HepG2 (cell line): ENCODE data around the gene C4orf36. TPM values are rescaled to one million over a fixed set of nuclear protein-coding genes. Genes with fewer than 3 reads are reported as not detected.

Source experiments
- EED ChIP-seq: sonication (generic); formaldehyde crosslinking; IDR thresholded peaks from 2 replicates; pipeline ENCODE4 v1.5.0; 2020; ENCODE audit warnings: mild to moderate bottlenecking, missing genetic modification reagents
- ISX ChIP-seq: sonication (generic); formaldehyde crosslinking; conservative IDR thresholded peaks from 2 replicates; pipeline ENCODE4 v1.5.0; 2020; ENCODE audit warnings: missing genetic modification reagents
- KLF16 ChIP-seq, 2 experiments: sonication (generic) in 1 of 2; formaldehyde crosslinking in 1 of 2; IDR thresholded peaks; 2 replicates each; pipeline versions ENCODE4 v1.6.1 to v1.8.0; 2016 to 2023; ENCODE audit warnings: missing genetic modification reagents in 2 of 2, missing compliant biosample characterization in 1 of 2
- MAZ ChIP-seq, 2 experiments: sonication (generic) in 1 of 2; formaldehyde crosslinking in 1 of 2; IDR thresholded peaks; 2 replicates each; pipeline versions ENCODE4 v1.5.0 to v1.6.1; 2012 to 2020; ENCODE audit warnings: low read depth in 2 of 2, mild to moderate bottlenecking in 2 of 2, borderline replicate concordance in 1 of 2, improper control_type of control experiment in 1 of 2, low read length in 1 of 2, missing genetic modification reagents in 1 of 2, moderate library complexity in 1 of 2
- NCOA1 ChIP-seq: sonication (generic); formaldehyde crosslinking; IDR thresholded peaks from 2 replicates; pipeline ENCODE4 v1.9.0; 2021; ENCODE audit warnings: missing genetic modification reagents
- PATZ1 ChIP-seq: sonication (generic); formaldehyde crosslinking; IDR thresholded peaks from 2 replicates; pipeline ENCODE4 v1.4.0; 2020; ENCODE audit warnings: missing genetic modification reagents
- SP2 ChIP-seq: sonication (generic); formaldehyde crosslinking; IDR thresholded peaks from 2 replicates; pipeline ENCODE4 v1.5.1; 2020; ENCODE audit warnings: mild to moderate bottlenecking, missing genetic modification reagents
- SUZ12 ChIP-seq: fragments of 150-350 bp; IDR thresholded peaks from 2 replicates; pipeline ENCODE4 v1.6.1; 2014; ENCODE audit warnings: low read depth, low read length
- ZBTB21 ChIP-seq: sonication (generic); formaldehyde crosslinking; IDR thresholded peaks from 2 replicates; pipeline ENCODE4 v1.4.0; 2020; ENCODE audit warnings: missing genetic modification reagents
- ZFX ChIP-seq: sonication (generic); formaldehyde crosslinking; IDR thresholded peaks from 2 replicates; pipeline ENCODE4 v1.4.0; 2020; ENCODE audit warnings: mild to moderate bottlenecking, low read depth, missing genetic modification reagents, moderate library complexity
- ZNF224 ChIP-seq: sonication (generic); formaldehyde crosslinking; IDR thresholded peaks from 2 replicates; pipeline ENCODE4 v1.5.0; 2020; ENCODE audit warnings: mild to moderate bottlenecking, missing genetic modification reagents
- ZNF569 ChIP-seq: sonication (generic); formaldehyde crosslinking; IDR thresholded peaks from 2 replicates; pipeline ENCODE4 v1.5.0; 2020; ENCODE audit warnings: mild to moderate bottlenecking, missing genetic modification reagents, moderate library complexity, borderline replicate concordance
- polyA plus RNA-seq, 8 experiments: library from polyadenylated mRNA; depleted of rRNA in 3 of 8; stranded (reverse) in 7 of 8; unstranded in 1 of 8; fragments of >200 nt; fragmentation: Illumina TruSeq in 4 of 8; extraction: Trizol in 4 of 8; gene quantifications; 2 replicates each; pipeline versions ENCODE4 v1.2.1 to v1.2.3, GENCODE V29; 2011 to 2016; ENCODE audit warnings: low read depth in 4 of 8, missing spikeins in 1 of 8, mixed read lengths in 1 of 8; ENCODE audit not compliant: insufficient read depth in 1 of 8
- total RNA-seq, 5 experiments: library from RNA; depleted of rRNA; stranded (reverse); fragments of >200 nt; fragmentation: Illumina TruSeq; extraction: Trizol; gene quantifications; 2 replicates each; pipeline ENCODE4 v1.2.3, GENCODE V29; 2016; ENCODE audit warnings: low read depth in 1 of 5
- TF ChIP-seq, protein P1 (sequence below), 2 experiments: fragments of 450-650 bp in 1 of 2; sonication (generic) in 1 of 2; formaldehyde crosslinking in 1 of 2; IDR thresholded peaks; 2 replicates each; pipeline versions ENCODE4 v1.6.1 to v1.8.0; 2016 to 2022; ENCODE audit warnings: antibody characterized with exemption in 1 of 2, mild to moderate bottlenecking in 1 of 2, missing genetic modification reagents in 1 of 2
- TF ChIP-seq, protein P2 (sequence below): sonication (generic); formaldehyde crosslinking; IDR thresholded peaks from 2 replicates; pipeline ENCODE4 v1.4.0; 2020; ENCODE audit warnings: missing genetic modification reagents

Gene C4orf36
- total and polyA plus RNA-seq, 2 of the 13 experiments (the other 11 are each of a cell fraction or from before 2014, with no cell fraction given), result 0.63 TPM; not detected in 1

- TF ChIP-seq, protein P1, sequence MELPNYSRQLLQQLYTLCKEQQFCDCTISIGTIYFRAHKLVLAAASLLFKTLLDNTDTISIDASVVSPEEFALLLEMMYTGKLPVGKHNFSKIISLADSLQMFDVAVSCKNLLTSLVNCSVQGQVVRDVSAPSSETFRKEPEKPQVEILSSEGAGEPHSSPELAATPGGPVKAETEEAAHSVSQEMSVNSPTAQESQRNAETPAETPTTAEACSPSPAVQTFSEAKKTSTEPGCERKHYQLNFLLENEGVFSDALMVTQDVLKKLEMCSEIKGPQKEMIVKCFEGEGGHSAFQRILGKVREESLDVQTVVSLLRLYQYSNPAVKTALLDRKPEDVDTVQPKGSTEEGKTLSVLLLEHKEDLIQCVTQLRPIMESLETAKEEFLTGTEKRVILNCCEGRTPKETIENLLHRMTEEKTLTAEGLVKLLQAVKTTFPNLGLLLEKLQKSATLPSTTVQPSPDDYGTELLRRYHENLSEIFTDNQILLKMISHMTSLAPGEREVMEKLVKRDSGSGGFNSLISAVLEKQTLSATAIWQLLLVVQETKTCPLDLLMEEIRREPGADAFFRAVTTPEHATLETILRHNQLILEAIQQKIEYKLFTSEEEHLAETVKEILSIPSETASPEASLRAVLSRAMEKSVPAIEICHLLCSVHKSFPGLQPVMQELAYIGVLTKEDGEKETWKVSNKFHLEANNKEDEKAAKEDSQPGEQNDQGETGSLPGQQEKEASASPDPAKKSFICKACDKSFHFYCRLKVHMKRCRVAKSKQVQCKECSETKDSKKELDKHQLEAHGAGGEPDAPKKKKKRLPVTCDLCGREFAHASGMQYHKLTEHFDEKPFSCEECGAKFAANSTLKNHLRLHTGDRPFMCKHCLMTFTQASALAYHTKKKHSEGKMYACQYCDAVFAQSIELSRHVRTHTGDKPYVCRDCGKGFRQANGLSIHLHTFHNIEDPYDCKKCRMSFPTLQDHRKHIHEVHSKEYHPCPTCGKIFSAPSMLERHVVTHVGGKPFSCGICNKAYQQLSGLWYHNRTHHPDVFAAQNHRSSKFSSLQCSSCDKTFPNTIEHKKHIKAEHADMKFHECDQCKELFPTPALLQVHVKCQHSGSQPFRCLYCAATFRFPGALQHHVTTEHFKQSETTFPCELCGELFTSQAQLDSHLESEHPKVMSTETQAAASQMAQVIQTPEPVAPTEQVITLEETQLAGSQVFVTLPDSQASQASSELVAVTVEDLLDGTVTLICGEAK (IDR thresholded peaks at IDR 0.05), result no peak
- TF ChIP-seq, protein P1 (CRISPR knock-in tag; IDR thresholded peaks at IDR 0.05), result peak; percentile 57; the same call in 1 of the 2 replicates
- TF ChIP-seq ZFX (peak; percentile 76), PATZ1 (CRISPR knock-in tag) (0 out of 2 replicates have a peak, but pooled peaks have one; percentile 40), ZNF569 (CRISPR knock-in tag) (0 out of 2 replicates have a peak, but pooled peaks have one; percentile 54), ZBTB21 (no peak), EED (0 out of 2 replicates have a peak, but pooled peaks have one; percentile 30), ISX (CRISPR knock-in tag) (no peak), KLF16 (CRISPR knock-in tag; IDR thresholded peaks at IDR 0.05) (0 out of 4 replicates have a peak, but pooled peaks of 1 of the 2 experiments have one; percentile 22), SP2 (CRISPR knock-in tag) (no peak), MAZ (IDR thresholded peaks at IDR 0.05; ENCODE audit: borderline replicate concordance, low read depth, low read length) (no peak), MAZ (CRISPR knock-in tag; IDR thresholded peaks at IDR 0.05; ENCODE audit: low read depth) (peak; percentile 34; the same call in 1 of the 2 replicates), NCOA1 (CRISPR knock-in tag) (peak; percentile 56; the same call in 1 of the 2 replicates), ZNF224 (CRISPR knock-in tag) (no peak), SUZ12 (no peak)
- TF ChIP-seq, protein P2, sequence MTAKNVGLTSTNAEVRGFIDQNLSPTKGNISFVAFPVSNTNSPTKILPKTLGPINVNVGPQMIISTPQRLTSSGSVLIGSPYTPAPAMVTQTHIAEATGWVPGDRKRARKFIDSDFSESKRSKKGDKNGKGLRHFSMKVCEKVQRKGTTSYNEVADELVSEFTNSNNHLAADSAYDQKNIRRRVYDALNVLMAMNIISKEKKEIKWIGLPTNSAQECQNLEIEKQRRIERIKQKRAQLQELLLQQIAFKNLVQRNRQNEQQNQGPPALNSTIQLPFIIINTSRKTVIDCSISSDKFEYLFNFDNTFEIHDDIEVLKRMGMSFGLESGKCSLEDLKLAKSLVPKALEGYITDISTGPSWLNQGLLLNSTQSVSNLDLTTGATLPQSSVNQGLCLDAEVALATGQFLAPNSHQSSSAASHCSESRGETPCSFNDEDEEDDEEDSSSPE (CRISPR knock-in tag), result peak; percentile 74; the same call in 1 of the 2 replicates
These were observed at the start of gene C4orf36 (continued) for GRCh38 chr4:86891762-86892635.
